WTC11 (cell line): Measurements from ENCODE around the gene LINS1.

ENCODE experiments used
- ATF1 ChIP-seq: sonication (generic); formaldehyde crosslinking; IDR thresholded peaks from 2 replicates; pipeline ENCODE4 v1.8.1; 2023; ENCODE audit warnings: mild to moderate bottlenecking, moderate library complexity, missing genetic modification reagents
- CTCF ChIP-seq: fragments of 200-600 bp; IDR thresholded peaks from 2 replicates; pipeline ENCODE4 v1.8.0; 2022; ENCODE audit warnings: antibody characterized with exemption
- E2F5 ChIP-seq: sonication (generic); formaldehyde crosslinking; IDR thresholded peaks from 2 replicates; pipeline ENCODE4 v1.8.1; 2022; ENCODE audit warnings: mild to moderate bottlenecking, moderate library complexity, missing genetic modification reagents
- FOXK1 ChIP-seq: sonication (generic); formaldehyde crosslinking; IDR thresholded peaks from 2 replicates; pipeline ENCODE4 v1.8.0; 2022; ENCODE audit warnings: mild to moderate bottlenecking, moderate library complexity, missing genetic modification reagents
- FOXP4 ChIP-seq: sonication (generic); formaldehyde crosslinking; IDR thresholded peaks from 2 replicates; pipeline ENCODE4 v1.8.0; 2022; ENCODE audit warnings: mild to moderate bottlenecking, missing genetic modification reagents
- NR2C2 ChIP-seq: sonication (generic); formaldehyde crosslinking; IDR thresholded peaks from 2 replicates; pipeline ENCODE4 v1.8.0; 2022; ENCODE audit warnings: mild to moderate bottlenecking, missing genetic modification reagents
- ZNF263 ChIP-seq: sonication (generic); formaldehyde crosslinking; IDR thresholded peaks from 2 replicates; pipeline ENCODE4 v1.8.1; 2022; ENCODE audit warnings: low read depth, mild to moderate bottlenecking, moderate library complexity, missing genetic modification reagents
- TF ChIP-seq, protein P1 (sequence below): sonication (generic); formaldehyde crosslinking; IDR thresholded peaks from 2 replicates; pipeline ENCODE4 v1.8.1; 2023; ENCODE audit warnings: mild to moderate bottlenecking, missing genetic modification reagents
- TF ChIP-seq, protein P2 (sequence below): sonication (generic); formaldehyde crosslinking; IDR thresholded peaks from 2 replicates; pipeline ENCODE4 v1.8.1; 2023; ENCODE audit warnings: mild to moderate bottlenecking, moderate library complexity, missing genetic modification reagents
- TF ChIP-seq, protein P3 (sequence below): sonication (generic); formaldehyde crosslinking; IDR thresholded peaks from 2 replicates; pipeline ENCODE4 v1.8.0; 2022; ENCODE audit warnings: mild to moderate bottlenecking, missing genetic modification reagents

DNA sequence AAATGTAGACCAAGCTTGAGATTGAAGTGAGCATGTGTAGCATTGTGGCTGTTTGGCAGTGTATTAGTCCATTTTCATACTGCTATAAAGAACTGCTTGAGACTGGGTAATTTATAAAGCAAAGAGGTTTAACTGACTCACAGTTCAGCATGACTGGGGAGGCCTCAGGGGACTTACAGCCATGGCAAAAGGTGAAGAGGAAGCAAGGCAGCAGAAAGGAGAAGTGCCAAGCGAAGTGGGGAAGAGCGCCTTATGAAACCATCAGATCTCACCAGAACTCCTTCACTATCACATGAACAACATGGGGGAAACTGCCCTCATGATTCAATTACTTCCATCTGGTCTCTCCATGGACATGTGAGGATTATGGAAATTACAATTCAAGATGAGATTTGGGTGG, 64.7 kb downstream of the LINS1 start:
- TF ChIP-seq CTCF (no peak), FOXP4 (CRISPR knock-in tag) (no peak), ZNF263 (CRISPR knock-in tag) (no peak), NR2C2 (CRISPR knock-in tag) (no peak), E2F5 (no peak), ATF1 (no peak), FOXK1 (CRISPR knock-in tag) (no peak)
- TF ChIP-seq, protein P1, sequence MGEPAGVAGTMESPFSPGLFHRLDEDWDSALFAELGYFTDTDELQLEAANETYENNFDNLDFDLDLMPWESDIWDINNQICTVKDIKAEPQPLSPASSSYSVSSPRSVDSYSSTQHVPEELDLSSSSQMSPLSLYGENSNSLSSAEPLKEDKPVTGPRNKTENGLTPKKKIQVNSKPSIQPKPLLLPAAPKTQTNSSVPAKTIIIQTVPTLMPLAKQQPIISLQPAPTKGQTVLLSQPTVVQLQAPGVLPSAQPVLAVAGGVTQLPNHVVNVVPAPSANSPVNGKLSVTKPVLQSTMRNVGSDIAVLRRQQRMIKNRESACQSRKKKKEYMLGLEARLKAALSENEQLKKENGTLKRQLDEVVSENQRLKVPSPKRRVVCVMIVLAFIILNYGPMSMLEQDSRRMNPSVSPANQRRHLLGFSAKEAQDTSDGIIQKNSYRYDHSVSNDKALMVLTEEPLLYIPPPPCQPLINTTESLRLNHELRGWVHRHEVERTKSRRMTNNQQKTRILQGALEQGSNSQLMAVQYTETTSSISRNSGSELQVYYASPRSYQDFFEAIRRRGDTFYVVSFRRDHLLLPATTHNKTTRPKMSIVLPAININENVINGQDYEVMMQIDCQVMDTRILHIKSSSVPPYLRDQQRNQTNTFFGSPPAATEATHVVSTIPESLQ = no peak
- TF ChIP-seq, protein P2, sequence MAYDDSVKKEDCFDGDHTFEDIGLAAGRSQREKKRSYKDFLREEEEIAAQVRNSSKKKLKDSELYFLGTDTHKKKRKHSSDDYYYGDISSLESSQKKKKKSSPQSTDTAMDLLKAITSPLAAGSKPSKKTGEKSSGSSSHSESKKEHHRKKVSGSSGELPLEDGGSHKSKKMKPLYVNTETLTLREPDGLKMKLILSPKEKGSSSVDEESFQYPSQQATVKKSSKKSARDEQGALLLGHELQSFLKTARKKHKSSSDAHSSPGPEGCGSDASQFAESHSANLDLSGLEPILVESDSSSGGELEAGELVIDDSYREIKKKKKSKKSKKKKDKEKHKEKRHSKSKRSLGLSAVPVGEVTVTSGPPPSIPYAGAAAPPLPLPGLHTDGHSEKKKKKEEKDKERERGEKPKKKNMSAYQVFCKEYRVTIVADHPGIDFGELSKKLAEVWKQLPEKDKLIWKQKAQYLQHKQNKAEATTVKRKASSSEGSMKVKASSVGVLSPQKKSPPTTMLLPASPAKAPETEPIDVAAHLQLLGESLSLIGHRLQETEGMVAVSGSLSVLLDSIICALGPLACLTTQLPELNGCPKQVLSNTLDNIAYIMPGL (CRISPR knock-in tag) = no peak
- TF ChIP-seq, protein P3, sequence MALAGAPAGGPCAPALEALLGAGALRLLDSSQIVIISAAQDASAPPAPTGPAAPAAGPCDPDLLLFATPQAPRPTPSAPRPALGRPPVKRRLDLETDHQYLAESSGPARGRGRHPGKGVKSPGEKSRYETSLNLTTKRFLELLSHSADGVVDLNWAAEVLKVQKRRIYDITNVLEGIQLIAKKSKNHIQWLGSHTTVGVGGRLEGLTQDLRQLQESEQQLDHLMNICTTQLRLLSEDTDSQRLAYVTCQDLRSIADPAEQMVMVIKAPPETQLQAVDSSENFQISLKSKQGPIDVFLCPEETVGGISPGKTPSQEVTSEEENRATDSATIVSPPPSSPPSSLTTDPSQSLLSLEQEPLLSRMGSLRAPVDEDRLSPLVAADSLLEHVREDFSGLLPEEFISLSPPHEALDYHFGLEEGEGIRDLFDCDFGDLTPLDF (CRISPR knock-in tag) = no peak
